Esophagus muscularis mucosa (tissue), 4 donors: ENCODE data around the gene CARD9.

Experiments used
- CTCF ChIP-seq, 3 experiments: fragments of 200-600 bp in 2 of 3; fragments of 450-650 bp in 1 of 3; sonication (generic) in 2 of 3; IDR thresholded peaks; one replicate each; pipeline ENCODE4 v1.5.1; 2017 to 2019; ENCODE audit warnings: antibody characterized with exemption in 3 of 3, mild to moderate bottlenecking in 2 of 3, moderate library complexity in 1 of 3
- EP300 ChIP-seq: sonication (generic); formaldehyde crosslinking; IDR thresholded peaks from one replicate; pipeline ENCODE4 v1.6.1; 2017; ENCODE audit warnings: antibody characterized with exemption
- POLR2A ChIP-seq: fragments of 450-650 bp; IDR thresholded peaks from one replicate; pipeline ENCODE4 v1.6.1; 2017; ENCODE audit warnings: antibody characterized with exemption, moderate library complexity, mild to moderate bottlenecking, low read depth
- POLR2AphosphoS5 ChIP-seq, 2 donors: sonication (generic); formaldehyde crosslinking; IDR thresholded peaks; one replicate each; pipeline ENCODE4 v1.6.1; 2017; ENCODE audit warnings: antibody characterized with exemption in 2 of 2

DNA sequence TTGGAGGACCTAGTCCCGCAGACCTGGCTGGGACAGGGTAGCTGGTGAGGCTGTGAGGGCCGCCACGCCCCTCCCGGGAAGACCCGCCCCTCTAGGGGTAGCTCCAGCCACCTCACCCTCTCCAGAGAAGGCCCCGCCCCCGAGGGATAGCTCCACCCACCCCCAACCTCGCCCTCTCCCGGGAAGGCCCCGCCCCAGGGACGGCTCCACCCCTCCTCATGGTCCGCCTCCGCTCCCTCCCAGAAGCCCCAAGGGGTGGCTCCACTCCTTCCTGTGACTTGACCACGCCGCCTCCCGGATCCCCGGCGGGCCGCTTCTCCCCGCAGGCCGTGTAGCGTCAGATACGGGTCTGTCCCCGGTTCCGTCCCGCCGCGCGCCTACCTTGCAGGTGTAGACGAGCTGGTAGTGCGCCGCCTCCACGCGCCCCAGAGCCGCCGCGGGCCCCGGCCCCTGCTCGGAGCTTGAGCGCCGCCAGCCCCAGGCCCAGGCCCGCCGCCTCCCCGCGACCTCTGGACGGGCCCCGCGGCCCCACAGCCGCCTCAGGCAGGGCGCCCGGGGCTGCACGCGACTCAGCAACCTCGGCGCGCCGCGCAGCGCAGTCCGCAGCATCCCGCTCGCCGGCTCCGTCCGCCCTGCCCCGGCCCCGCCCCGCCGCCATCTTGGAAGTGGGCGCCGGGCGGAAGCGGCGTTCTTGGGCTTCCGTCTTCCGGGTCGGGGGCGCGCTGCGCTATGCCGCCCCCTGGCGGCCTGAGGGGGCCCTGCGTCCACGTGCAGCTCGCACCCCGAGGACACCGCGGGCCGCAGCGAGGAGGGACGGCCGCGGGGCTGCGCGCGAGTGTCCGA lies 10.1 kb downstream of the CARD9 start, which contains the start of gene DNLZ:
- TF ChIP-seq POLR2A (peak; percentile 78), CTCF (IDR thresholded peaks at IDR 0.05) (peak in 2 of 3 experiments; percentile 99), POLR2AphosphoS5 (IDR thresholded peaks at IDR 0.05) (peak; percentile 81 to 91), EP300 (no peak)
